Ecto neural progenitor cell (in vitro differentiated cells): Measurements from ENCODE around the gene TRMT61A.

Source experiments
- DNase-seq: peaks from one replicate; pipeline ENCODE4 v3.0.0-alpha.2; 2018; ENCODE audit warnings: low spot score

The TRMT61A gene

GRCh38 chr14:103535081-103535890 lies 6.3 kb downstream of the TRMT61A start:
- DNase-seq: no peak

DNA sequence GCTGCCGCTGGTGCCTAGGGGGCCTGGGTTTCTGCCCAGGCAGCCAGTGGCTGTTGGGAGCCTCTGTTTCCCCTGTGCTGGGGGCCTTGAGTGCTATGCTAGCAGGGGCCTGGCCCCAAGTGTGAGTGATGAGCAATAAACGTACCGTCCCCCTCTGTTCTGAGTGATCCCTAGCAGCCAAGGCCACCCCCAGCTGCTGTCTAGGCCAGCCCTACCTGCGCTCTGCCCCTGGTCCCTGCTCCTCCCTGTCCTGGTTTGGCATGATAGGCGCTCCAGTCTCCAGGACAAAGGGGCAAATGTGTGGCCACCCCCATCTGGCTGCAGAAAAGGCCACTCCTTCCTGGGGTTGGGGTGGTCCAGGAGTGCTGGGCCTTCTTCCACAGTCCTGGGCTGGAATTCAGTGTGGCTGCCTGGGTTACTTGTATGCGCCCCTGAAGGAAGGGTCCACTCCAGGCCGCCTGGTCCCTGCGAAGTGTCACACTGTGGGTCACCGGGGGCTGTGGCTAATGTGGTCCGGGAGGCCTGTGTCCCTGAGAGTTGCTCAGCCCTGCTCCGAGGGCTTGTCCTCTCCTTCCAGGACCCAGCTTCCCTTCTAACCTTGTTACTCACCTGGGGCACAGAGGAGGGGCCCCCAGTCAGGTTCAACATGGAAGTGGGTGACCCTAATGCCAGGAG lies 7.0 kb downstream of the TRMT61A start:
- DNase-seq: no peak

DNA sequence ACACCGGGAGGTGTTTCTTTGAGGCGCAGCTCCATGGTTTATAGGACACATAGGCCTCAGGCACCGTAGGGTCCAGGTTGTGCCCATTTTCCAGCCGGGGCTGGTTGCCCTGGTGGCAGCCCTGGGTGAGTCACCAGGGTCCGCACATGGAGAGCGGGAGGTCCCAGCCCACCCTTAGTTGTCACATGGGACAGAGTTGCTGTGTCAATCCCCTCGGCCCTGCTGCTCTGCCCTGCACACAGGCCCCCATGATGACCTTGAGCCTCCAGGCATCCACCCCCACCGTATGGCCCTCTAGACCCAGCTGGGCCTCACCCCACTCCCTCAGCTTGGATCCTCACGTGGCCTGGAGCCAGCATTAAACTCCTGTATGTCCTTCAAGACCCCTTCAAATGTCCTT lies 7.7 kb downstream of the TRMT61A start:
- no peak for DNase-seq

GRCh38 chr14:103537175-103537990 lies 8.4 kb downstream of the TRMT61A start:
- no peak for DNase-seq

DNA sequence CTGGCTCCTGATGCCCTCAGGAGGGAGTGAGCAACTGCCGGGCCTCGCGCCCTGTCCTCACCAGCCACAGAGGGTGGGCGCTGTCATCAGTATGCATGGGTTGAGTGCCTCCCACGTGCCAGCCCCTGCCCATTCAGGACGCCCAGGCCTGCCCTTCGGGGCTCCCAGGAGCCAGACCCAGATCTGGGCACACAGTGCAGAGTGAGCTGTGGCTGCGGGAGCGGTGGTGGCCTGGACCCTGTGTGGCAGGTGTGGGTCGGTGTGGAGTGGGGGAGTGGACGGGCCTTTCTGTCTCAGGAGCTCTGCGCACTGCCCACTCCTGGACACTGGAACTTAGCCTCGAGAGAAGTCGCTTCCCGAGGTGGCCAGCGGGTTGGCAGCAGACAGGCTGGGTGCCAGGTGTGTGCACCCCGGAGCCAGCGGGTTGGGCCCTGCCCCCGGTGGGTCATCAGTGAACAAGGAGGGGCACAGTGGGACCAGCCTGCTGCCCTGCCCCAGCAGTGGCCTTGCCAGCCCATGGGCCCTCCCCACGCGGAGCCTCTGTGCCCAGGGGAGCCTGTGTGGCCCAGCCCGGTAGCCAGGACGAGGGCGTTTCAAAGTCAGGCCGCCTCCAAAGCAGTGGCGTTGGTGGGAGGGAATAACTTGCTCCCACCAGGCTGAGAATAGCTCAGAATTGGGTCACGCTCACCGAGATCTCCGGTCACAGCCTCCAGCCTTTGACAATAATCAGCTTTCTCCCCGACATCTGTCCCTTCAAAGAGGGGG lies 9.5 kb downstream of the TRMT61A start:
- DNase-seq: no peak

DNA sequence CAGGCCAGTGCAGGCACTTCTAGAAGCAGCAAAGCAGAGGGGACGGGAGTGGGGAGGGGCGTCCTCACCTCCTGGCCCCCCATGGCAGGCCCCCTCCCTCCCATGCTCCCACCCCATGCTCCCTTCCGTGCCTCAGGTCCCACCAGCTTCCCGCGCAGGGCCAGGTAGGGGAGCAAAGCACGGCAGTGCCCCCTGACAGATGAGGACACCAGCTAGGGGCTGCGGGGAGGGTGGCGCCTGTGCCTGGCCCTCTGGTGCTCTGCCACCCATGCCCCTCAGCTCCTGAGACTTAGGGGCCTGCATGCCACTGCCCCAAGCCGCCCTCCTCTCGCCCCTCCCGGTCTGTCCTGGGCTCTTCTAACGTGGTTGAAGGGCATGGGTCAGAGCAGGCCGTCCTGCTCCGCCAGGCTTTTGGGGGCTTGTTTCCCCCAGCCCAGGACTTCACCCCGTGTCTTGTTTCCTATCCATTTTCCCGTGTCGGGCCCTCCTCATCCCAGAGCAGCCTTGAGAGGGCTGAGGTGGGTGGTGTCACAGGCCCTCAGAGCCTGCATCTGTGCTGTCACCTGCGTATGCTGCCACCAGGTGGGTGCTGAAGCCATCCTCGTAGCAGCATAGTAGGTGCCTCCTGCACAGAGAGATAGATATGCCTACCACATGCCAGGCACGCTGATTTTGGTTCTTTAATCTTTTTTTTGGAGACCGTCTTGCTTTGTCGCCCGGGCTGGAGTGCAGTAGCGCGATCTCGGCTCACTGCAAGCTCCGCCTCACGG lies 10.2 kb downstream of the TRMT61A start:
- no peak for DNase-seq

GRCh38 chr14:103540821-103541708 lies 12.1 kb downstream of the TRMT61A start:
- DNase-seq: no peak

DNA sequence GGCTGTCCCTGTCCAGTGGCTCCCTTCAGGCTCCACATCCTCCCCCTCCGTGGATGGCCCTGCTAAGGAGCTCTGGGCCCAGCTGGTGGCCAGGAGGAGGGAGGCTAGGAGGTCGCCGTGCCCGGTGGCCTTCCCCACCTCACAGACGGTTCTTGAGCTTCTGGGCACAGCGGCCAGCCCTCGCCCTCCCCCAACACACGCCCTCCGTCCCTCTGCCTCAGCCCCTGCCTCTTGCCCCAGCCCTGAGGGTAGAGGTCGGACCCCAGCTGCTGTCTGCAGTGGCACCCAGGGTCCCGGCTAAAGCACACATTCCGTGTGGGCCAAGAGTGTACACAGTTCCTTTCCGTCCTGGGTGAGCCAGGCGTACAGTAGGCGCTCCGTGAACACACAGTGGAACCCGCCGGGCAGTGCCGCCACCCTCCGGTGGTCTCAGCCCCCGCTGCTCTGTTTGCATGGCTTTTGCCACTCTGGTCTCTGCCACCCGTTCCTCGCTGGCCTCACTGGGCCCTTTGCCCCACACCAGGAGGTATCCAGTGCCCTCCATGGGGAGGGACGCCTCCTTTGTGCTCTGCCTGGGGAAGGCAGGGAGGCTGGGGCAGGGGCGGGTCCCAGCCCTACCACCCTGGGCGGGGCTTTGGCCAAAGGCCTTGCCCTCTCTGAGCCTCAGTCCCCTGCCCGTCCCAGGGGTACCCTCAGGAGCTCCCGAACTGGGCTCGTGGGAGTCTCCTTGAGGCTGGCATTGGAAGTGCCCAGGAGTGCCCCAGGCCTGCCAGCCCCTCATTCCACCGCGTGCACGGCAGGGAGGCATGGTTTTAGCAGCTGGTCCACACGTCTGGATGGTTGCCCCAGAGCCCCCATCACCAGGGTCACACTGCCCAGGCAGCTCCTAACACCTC lies 13.0 kb downstream of the TRMT61A start:
- DNase-seq: no peak

GRCh38 chr14:103542605-103543088 lies 13.7 kb downstream of the TRMT61A start:
- peak; percentile 94 for DNase-seq

GRCh38 chr14:103543140-103543539 lies 14.1 kb downstream of the TRMT61A start:
- DNase-seq: no peak

DNA sequence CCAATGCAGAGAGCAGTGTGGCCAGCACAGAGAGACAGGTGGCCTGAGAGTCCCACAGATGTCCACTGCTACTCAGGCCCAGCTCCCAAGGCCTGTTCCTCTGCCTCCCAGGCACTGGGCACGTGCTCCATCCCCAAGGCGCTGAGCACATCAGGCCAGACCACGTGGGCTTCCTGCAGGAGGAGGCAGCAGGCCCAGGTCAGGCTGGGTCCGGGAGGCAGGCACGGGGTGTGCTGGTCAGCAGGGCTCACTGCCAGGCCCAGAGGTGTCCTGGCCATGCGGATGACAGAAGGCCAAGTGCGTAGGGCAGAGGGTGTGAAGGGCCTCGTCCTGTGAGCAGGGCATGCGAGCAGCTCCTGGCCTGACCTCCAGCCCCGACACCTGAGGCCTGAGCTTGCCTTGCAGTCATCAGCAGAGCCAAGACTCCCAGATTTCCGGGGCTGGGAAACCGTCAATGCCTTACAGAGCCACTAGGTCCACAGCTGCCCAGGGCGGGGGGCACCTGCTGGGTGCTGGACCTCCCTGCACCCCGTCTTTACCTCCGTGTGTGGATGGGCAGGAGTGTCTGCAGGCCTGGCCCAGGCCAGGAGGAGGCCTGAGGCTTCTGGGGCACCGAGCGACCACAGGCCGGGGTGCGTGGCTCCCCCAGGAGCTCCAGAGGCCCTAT lies 14.9 kb downstream of the TRMT61A start:
- no peak for DNase-seq

GRCh38 chr14:103544388-103545218 lies 15.6 kb downstream of the TRMT61A start:
- no peak for DNase-seq

DNA sequence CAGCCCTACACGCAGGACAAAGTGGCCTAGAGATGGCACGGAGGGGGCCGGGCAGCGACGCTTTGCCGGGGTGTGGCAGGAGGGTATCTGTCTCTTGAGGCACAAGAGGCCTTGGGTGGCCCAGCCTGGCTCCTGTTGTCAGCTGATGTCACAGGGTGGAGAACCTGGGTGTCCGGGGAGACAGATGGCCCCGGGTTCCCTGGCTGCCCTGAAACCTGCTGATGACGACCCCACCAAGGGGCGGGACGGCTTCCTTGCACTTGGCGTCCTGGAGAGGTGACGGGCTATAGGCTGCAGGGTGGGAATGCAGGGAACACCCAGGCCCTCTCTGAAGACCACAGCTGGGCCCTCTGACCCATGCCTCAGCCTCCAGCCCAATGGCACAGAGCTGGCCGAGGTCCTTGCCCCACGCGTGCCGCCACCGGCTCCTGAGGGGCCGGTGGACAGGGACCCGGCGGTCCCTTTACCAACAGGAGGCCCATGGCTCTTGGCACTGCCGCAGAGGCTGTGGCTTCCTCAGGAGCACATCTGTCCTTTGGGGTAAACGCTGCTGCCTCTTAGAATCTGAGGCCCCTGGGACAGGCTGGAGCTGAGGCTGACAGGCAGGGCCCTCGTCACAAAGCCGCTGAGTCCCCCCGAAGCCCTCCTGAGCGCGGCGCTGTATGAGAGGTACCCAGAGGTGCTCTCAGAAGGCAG lies 16.4 kb downstream of the TRMT61A start:
- no peak for DNase-seq

GRCh38 chr14:103545915-103546651 lies 17.1 kb downstream of the TRMT61A start:
- no peak for DNase-seq

- DNase-seq: peak; percentile 88
Observed at GRCh38 chr14:103546652-103547454, 17.9 kb downstream of the TRMT61A start.
